Measurements from ENCODE around the gene DNMT1. TPM values are rescaled to one million over a fixed set of nuclear protein-coding genes. Genes with fewer than 3 reads are reported as not detected.
"Not testable (repeated sequence)": the region's sequence is repeated elsewhere in the genome, so short reads cannot be mapped to it uniquely, and the experiment has no call there.

DNMT1 gene
- total RNA-seq, 2 donors from 2014 or later: 163 to 189 TPM

GRCh38 chr19:10182847-10183246 lies 11.9 kb downstream of the DNMT1 start:
- peaks cover 36% of the 10 kb centered on the region for H3K36me3 Mint-ChIP-seq (ENCODE audit: low read depth)

GRCh38 chr19:10182076-10182475 lies 12.7 kb downstream of the DNMT1 start:
- Histone ChIP-seq H3K4me3 (ENCODE audit: low read length) (no peak overlapping the region), H3K36me3 (ENCODE audit: control insufficient read depth, insufficient read depth, low read length) (peaks cover 52% of the 10 kb centered on the region), H3K4me1 (ENCODE audit: control insufficient read depth, insufficient read depth, low read length) (no peaks in the 10 kb centered on the region), H3K9me3 (ENCODE audit: control insufficient read depth, low read length) (no peaks in the 10 kb centered on the region), H3K27me3 (ENCODE audit: control insufficient read depth, insufficient read depth, low read length, poor library complexity, severe bottlenecking) (no peaks in the 10 kb centered on the region), H3K27ac (ENCODE audit: low read depth, low read length) (no peak overlapping the region), H3K9ac (ENCODE audit: extremely low read depth, low read length, poor library complexity, severe bottlenecking) (no peak overlapping the region)
- no peaks in the 10 kb centered on the region for H3K9me3 Mint-ChIP-seq
- no peak for TF ChIP-seq CTCF (conservative IDR thresholded peaks at IDR 0.05)
- no peaks in the 10 kb centered on the region for H3K27me3 Mint-ChIP-seq (ENCODE audit: insufficient read depth)
- no peaks in the 10 kb centered on the region for H3K4me1 Mint-ChIP-seq
- WGBS, 2 experiments (ENCODE audit: insufficient coverage in 1 of 2, insufficient read length in 1 of 2): 94 to 100% methylated on average over 1 of the region's 1 CpG
- H3K27ac Mint-ChIP-seq: no peak overlapping the region
- no peak overlapping the region for H3K4me3 Mint-ChIP-seq
- H3K36me3 Mint-ChIP-seq (ENCODE audit: low read depth): peaks cover 39% of the 10 kb centered on the region
- DNase-seq: no peak

More at GRCh38 chr19:10182847-10183246, 11.9 kb downstream of the DNMT1 start:
- H3K27me3 ChIP-seq (ENCODE audit: control insufficient read depth, insufficient read depth, low read length, poor library complexity, severe bottlenecking): no peaks in the 10 kb centered on the region
- H3K27ac ChIP-seq (ENCODE audit: low read depth, low read length): no peak overlapping the region
- Mint-ChIP-seq H3K9me3 (no peaks in the 10 kb centered on the region), H3K4me3 (no peak overlapping the region), H3K27ac (no peak overlapping the region), H3K27me3 (ENCODE audit: insufficient read depth) (no peaks in the 10 kb centered on the region), H3K4me1 (no peaks in the 10 kb centered on the region)
- no peaks in the 10 kb centered on the region for H3K9me3 ChIP-seq (ENCODE audit: control insufficient read depth, low read length)
- peaks cover 51% of the 10 kb centered on the region for H3K36me3 ChIP-seq (ENCODE audit: control insufficient read depth, insufficient read depth, low read length)
- H3K9ac ChIP-seq (ENCODE audit: extremely low read depth, low read length, poor library complexity, severe bottlenecking): no peak overlapping the region
- WGBS, 2 experiments (ENCODE audit: insufficient coverage in 1 of 2, insufficient read length in 1 of 2): 94 to 100% methylated on average over 3 to 4 of the region's 10 CpGs
- TF ChIP-seq CTCF (conservative IDR thresholded peaks at IDR 0.05): no peak
- H3K4me3 ChIP-seq (ENCODE audit: low read length): no peak overlapping the region
- no peak for DNase-seq
- no peaks in the 10 kb centered on the region for H3K4me1 ChIP-seq (ENCODE audit: control insufficient read depth, insufficient read depth, low read length)

GRCh38 chr19:10180459-10180858 lies 14.3 kb downstream of the DNMT1 start:
- H3K36me3 Mint-ChIP-seq (ENCODE audit: low read depth): peaks cover 47% of the 10 kb centered on the region
- H3K4me3 Mint-ChIP-seq: no peak overlapping the region
- H3K4me1 Mint-ChIP-seq: no peaks in the 10 kb centered on the region
- TF ChIP-seq CTCF (conservative IDR thresholded peaks at IDR 0.05): no peak
- no peak overlapping the region for H3K27ac Mint-ChIP-seq
- Histone ChIP-seq H3K4me1 (ENCODE audit: control insufficient read depth, insufficient read depth, low read length) (no peaks in the 10 kb centered on the region), H3K9me3 (ENCODE audit: control insufficient read depth, low read length) (no peaks in the 10 kb centered on the region), H3K4me3 (ENCODE audit: low read length) (no peak overlapping the region), H3K36me3 (ENCODE audit: control insufficient read depth, insufficient read depth, low read length) (peaks cover 57% of the 10 kb centered on the region), H3K27me3 (ENCODE audit: control insufficient read depth, insufficient read depth, low read length, poor library complexity, severe bottlenecking) (no peaks in the 10 kb centered on the region), H3K9ac (ENCODE audit: extremely low read depth, low read length, poor library complexity, severe bottlenecking) (no peak overlapping the region), H3K27ac (ENCODE audit: low read depth, low read length) (no peak overlapping the region)
- H3K9me3 Mint-ChIP-seq: no peaks in the 10 kb centered on the region
- 90 to 98% methylated on average over 6 to 7 of the region's 7 CpGs for WGBS, 2 experiments (ENCODE audit: insufficient coverage in 1 of 2, insufficient read length in 1 of 2)
- DNase-seq: no peak
- H3K27me3 Mint-ChIP-seq (ENCODE audit: insufficient read depth): no peaks in the 10 kb centered on the region

- WGBS, 2 experiments (ENCODE audit: insufficient coverage in 1 of 2, insufficient read length in 1 of 2): 93 to 95% methylated on average over 2 to 6 of the region's 6 CpGs
- H3K27ac Mint-ChIP-seq; H3K4me1 Mint-ChIP-seq; H3K4me1 ChIP-seq (ENCODE audit: control insufficient read depth, insufficient read depth, low read length); H3K9ac ChIP-seq (ENCODE audit: extremely low read depth, low read length, poor library complexity, severe bottlenecking); H3K4me3 ChIP-seq (ENCODE audit: low read length); H3K27ac ChIP-seq (ENCODE audit: low read depth, low read length); H3K27me3 Mint-ChIP-seq (ENCODE audit: insufficient read depth); H3K9me3 Mint-ChIP-seq; DNase-seq; H3K9me3 ChIP-seq (ENCODE audit: control insufficient read depth, low read length); H3K27me3 ChIP-seq (ENCODE audit: control insufficient read depth, insufficient read depth, low read length, poor library complexity, severe bottlenecking); H3K4me3 Mint-ChIP-seq: not testable (repeated sequence)
- H3K36me3 ChIP-seq (ENCODE audit: control insufficient read depth, insufficient read depth, low read length): peaks cover 61% of the 10 kb centered on the region
- peaks cover 51% of the 10 kb centered on the region for H3K36me3 Mint-ChIP-seq (ENCODE audit: low read depth)
These were observed 14.7 kb downstream of the DNMT1 start for GRCh38 chr19:10180024-10180423.
